K562 treated with DMSO at 1 percent for 48 hours (cell line): Measurements from ENCODE around the gene DRP2. TPM values are rescaled to one million over a fixed set of nuclear protein-coding genes. Genes with fewer than 3 reads are reported as not detected.

Experiments
- total RNA-seq: library from RNA; unstranded; fragments of 300-600 nt; gene quantifications from 2 replicates; pipeline ENCODE4 v1.2.3, GENCODE V29; 2022; ENCODE audit warnings: low replicate concordance; ENCODE audit errors: extremely low read depth

The DRP2 gene, protein sequence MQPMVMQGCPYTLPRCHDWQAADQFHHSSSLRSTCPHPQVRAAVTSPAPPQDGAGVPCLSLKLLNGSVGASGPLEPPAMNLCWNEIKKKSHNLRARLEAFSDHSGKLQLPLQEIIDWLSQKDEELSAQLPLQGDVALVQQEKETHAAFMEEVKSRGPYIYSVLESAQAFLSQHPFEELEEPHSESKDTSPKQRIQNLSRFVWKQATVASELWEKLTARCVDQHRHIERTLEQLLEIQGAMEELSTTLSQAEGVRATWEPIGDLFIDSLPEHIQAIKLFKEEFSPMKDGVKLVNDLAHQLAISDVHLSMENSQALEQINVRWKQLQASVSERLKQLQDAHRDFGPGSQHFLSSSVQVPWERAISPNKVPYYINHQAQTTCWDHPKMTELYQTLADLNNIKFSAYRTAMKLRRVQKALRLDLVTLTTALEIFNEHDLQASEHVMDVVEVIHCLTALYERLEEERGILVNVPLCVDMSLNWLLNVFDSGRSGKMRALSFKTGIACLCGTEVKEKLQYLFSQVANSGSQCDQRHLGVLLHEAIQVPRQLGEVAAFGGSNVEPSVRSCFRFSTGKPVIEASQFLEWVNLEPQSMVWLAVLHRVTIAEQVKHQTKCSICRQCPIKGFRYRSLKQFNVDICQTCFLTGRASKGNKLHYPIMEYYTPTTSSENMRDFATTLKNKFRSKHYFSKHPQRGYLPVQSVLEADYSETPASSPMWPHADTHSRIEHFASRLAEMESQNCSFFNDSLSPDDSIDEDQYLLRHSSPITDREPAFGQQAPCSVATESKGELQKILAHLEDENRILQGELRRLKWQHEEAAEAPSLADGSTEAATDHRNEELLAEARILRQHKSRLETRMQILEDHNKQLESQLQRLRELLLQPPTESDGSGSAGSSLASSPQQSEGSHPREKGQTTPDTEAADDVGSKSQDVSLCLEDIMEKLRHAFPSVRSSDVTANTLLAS
- total RNA-seq, result not detected in 2 replicates

DNA sequence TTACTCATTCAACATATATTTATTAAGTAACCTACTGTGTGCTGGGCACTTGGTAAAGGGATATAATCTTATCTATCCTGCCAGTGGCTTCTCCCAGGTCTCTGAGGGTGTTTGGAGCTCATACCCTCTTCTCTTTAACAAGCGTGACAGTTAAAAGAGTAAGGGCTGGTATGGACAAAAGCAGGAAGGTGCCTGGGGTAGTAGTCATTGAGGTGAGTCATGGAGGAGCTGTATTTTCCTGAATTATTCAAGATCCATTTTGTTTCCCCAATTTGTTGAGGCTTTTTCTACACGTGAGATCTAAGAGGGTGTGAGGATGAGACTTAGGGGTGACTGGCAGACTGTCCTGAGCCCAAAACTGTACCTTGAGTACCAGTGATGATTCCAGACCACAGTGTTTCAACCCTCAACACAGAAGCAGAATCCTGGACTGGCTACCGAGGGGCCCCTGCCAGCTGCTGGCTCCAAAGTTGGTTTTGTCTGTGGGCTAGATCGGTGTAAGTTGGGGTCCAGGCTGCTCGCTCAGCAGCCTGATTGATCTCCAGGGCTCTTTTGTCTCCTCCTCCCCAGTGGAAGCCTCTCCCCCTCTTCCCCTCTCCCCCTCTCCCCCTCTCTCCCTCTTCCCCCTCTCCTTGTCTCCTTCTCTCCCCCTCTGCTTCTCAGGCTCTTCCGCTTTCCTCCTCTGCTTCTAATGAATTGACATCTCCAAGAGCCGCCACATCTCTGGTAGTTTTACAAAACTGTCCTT, at the start of gene DRP2:
DRP2 (plus strand) TSS at position 671 of the 748 bp plus-strand sequence. CDS start 11,862 bp downstream, outside the sequence.

DNA sequence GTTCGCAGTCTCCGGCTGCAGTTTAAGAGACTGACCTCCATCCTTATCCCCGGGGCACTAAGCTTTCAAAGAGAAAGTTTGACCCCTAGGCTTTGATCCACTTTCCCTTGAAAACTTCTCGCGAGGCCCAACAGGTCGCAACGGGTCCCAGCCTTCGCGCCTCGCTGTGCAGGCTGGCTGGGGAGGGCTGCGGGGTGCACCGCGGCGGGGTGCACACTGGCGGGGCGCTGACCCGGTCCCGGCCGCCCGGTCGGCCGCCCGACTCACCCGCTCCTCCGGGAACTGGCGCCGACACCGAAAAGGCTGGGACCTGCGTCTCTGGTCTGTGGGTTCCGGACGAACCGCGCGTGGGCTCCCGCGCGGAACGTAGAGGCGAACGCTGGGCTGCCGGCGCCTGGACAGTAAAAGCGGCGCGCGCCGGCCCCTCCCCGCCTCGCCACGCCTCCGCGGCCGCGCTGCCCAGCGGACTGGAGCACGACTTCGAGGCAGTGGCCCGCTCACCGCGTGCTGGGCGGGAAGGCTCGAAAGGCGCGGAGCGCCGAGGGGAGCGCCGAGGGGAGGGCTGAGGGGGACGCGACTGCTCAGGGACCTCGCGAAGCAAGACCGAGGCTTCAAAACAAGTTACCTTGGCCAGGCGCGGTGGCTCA, 71.5 kb downstream of the DRP2 start, which contains the start of gene TAF7L:
TAF7L (minus strand) TSS at position 378 of the 647 bp plus-strand sequence. CDS start 3,791 bp downstream, outside the sequence.

Other genes starting within 250 kb of the DRP2 start
- not detected in 2 replicates for gene TRMT2B, start 167.7 kb upstream of the DRP2 start, total RNA-seq
- not detected in 2 replicates for gene TMEM35A, start 140.9 kb upstream of the DRP2 start, total RNA-seq
- gene CENPI, start 121.6 kb upstream of the DRP2 start, total RNA-seq, result not detected in 2 replicates
- not detected in 2 replicates for gene TAF7L, start 71.5 kb downstream of the DRP2 start, total RNA-seq
- gene TIMM8A, start 129.0 kb downstream of the DRP2 start, total RNA-seq, result not detected in 2 replicates
- gene BTK, start 166.4 kb downstream of the DRP2 start, total RNA-seq, result not detected in 2 replicates
- 6,008 TPM in 1 of 2 replicates, not detected in the other for gene RPL36A, start 171.2 kb downstream of the DRP2 start, total RNA-seq
- gene GLA, start 188.1 kb downstream of the DRP2 start, total RNA-seq, result not detected in 2 replicates
- gene HNRNPH2, start 188.4 kb downstream of the DRP2 start, total RNA-seq, result not detected in 2 replicates